Mammary epithelial cell (primary cell): ENCODE data around the gene SPAG7.

Experiments
- EZH2 ChIP-seq: IDR thresholded peaks from 2 replicates; pipeline ENCODE4 v1.6.1; 2012; ENCODE audit warnings: low read length, inconsistent platforms, borderline replicate concordance
- TF ChIP-seq, protein P1 (sequence below), 2 donors: IDR thresholded peaks in 1 of 2; conservative IDR thresholded peaks in 1 of 2; 2 replicates each; pipeline ENCODE4 v1.5.1; 2011 to 2012; ENCODE audit warnings: inconsistent platforms in 2 of 2, low read length in 2 of 2, mild to moderate bottlenecking in 2 of 2, control low read depth in 1 of 2, low read depth in 1 of 2; ENCODE audit not compliant: insufficient read depth in 1 of 2; ENCODE audit errors: extremely low read depth in 1 of 2

GRCh38 chr17:5011928-5012327 lies 44.3 kb upstream of the SPAG7 start:
- TF ChIP-seq, protein P1, sequence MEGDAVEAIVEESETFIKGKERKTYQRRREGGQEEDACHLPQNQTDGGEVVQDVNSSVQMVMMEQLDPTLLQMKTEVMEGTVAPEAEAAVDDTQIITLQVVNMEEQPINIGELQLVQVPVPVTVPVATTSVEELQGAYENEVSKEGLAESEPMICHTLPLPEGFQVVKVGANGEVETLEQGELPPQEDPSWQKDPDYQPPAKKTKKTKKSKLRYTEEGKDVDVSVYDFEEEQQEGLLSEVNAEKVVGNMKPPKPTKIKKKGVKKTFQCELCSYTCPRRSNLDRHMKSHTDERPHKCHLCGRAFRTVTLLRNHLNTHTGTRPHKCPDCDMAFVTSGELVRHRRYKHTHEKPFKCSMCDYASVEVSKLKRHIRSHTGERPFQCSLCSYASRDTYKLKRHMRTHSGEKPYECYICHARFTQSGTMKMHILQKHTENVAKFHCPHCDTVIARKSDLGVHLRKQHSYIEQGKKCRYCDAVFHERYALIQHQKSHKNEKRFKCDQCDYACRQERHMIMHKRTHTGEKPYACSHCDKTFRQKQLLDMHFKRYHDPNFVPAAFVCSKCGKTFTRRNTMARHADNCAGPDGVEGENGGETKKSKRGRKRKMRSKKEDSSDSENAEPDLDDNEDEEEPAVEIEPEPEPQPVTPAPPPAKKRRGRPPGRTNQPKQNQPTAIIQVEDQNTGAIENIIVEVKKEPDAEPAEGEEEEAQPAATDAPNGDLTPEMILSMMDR (conservative IDR thresholded peaks at IDR 0.05 in 1 of 2, IDR thresholded peaks at IDR 0.05 in 1 of 2; ENCODE audit: extremely low read depth in 1 of 2, insufficient read depth in 1 of 2, low read depth in 1 of 2, low read length in 2 of 2) = no peak
- TF ChIP-seq EZH2 = no peak
